ENCODE measurements around the gene LANCL2.
A peak's percentile ranks its signal among the peaks of the same experiment; 100 is the strongest.
"Not testable (repeated sequence)": the region's sequence is repeated elsewhere in the genome, so short reads cannot be mapped to it uniquely, and the experiment has no call there.

The LANCL2 gene

GRCh38 chr7:55405856-55406541 is 40.9 kb downstream of the LANCL2 start:
- no peak for DNase-seq (ENCODE audit: low read depth)

- no peak for DNase-seq (ENCODE audit: low read depth)
Measured at GRCh38 chr7:55409482-55410225, 44.5 kb downstream of the LANCL2 start.

GRCh38 chr7:55410667-55411239 is 45.6 kb downstream of the LANCL2 start:
- no peak for DNase-seq (ENCODE audit: low read depth)

GRCh38 chr7:55411844-55412243 is 46.7 kb downstream of the LANCL2 start:
- DNase-seq (ENCODE audit: low read depth): no peak

DNA sequence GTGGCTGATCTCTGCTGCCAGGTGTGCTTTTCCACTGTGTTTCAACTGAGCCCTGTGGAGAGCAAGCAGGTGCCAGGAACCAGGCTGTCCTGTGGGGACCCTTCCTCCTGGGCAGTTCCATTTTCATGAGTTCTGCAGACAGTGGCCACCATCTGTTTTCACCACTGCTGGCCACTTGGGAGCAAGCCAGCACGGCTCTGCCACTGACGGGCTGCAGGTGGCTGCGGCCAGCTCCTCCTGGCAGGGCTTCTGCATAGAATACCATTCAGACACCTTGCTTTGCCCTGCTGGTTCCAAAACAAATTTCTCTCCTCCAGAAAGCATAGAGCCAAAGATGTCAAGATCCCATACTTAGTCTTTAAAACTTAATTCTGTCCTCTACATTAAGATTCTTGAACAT is 48.3 kb downstream of the LANCL2 start:
- no peak for DNase-seq (ENCODE audit: low read depth)

DNA sequence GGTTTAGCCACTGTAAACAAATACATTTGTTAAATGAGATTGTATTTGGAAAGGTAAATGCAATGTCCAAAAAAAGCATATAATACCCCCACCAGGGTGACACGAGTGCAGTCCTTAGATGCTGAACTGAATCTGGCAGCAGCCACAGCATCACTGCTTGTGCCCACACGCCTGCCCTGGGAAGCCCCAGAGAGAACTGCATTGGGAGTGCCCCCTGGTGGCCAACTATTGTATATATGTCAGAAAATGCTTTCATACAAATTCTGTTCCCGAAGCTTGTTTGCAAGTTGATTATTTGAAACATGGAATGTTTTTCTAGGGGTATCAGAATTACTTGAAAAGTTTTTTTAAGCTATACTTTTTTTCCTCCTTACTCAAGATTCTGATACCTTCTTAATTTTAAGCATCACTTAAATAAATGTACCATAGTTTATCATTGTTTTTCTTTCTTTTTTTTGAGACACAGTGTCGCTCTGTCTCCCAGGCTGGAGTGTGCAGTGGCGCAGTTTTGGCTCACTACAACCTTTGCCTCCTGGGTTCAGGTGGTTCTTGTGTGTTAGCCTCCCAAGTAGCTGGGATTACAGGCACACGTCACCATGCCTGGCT is 50.1 kb downstream of the LANCL2 start:
- DNase-seq (ENCODE audit: low read depth): peak; percentile 36

GRCh38 chr7:55417456-55417855 is 52.3 kb downstream of the LANCL2 start:
- DNase-seq (ENCODE audit: low read depth): not testable (repeated sequence)

DNA sequence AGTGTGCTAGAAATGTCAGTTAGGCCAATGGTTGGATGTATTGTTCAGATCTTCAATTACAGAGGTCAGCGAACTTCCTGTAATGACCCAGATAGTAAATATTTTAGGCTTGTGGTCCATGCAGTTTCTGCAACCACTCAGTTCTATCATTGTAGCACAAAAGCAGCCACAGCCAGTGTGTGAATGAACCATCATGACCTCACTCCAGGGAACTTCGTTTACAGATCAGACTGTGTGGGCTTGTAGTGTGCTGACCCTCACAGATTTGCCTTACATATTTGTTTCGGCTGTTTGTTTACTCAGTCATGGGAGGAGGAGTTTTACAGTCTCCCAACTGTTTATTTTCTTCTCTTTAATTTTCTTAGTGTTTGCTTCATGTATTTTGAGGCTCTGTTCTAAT is 55.4 kb downstream of the LANCL2 start:
- no peak for DNase-seq (ENCODE audit: low read depth)

DNA sequence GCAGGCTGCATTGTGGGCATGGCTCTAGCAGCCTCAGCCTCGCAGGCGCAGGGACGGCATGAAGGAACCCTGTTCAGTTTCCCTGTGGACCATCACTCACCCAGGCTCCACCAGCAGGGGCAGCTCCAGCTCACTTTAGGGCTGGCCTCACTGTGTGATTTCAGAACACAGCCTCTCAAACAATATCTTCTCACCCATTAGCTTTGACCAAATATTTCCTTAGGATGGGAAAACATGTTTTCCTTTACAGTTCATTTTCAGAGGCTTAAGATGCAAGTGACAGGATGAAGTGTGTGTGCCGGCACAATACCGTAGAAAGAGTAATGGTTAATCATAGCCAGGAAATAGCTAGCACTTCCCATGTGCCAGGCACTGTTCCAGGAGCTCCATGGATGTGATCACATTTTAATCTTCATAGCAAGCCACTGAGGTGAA is 58.2 kb downstream of the LANCL2 start:
- no peak for DNase-seq (ENCODE audit: low read depth)

DNA sequence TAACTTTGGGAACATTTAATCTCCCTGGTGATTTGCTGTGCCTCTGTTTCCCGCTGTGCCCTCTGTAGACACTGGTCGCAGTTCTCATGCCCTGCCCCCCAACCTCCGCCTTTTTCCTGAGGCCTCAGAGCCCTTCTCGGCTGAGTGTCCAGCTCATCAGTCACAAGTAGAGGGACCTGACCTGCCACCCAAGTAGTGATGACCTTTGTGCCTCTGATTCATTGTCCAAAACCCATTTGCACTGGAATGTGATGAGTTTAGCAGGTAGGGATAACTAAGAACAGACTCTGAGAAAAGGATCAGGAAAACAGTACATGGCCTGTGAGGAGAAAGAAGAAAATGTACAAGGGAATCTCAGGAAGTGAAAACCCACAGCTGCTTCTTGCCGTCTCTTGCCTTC is 58.8 kb downstream of the LANCL2 start:
- DNase-seq (ENCODE audit: low read depth): no peak

GRCh38 chr7:55425141-55425752 is 60.1 kb downstream of the LANCL2 start:
- DNase-seq (ENCODE audit: low read depth): no peak

- DNase-seq (ENCODE audit: low read depth): no peak
Measured at GRCh38 chr7:55426676-55427075, 61.5 kb downstream of the LANCL2 start.

DNA sequence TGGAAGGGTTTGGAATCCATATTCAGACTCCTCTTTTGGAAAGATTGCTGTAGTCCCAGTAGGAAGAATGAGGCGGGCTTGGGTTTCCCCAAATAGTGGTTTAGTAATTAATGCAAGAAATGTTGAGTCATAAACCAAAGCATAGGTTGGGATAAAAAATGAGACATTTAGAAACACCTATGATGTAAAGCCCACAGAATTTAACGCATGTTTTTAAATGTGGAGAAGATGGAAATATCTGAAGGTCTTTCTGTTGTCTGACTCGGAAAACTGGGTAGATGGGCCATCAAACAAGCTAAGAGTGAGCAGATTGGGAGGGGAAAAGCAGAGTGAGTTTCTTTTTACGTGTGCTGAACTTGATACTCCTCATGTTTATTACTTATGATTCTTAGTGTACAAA is 62.2 kb downstream of the LANCL2 start:
- no peak for DNase-seq (ENCODE audit: low read depth)

DNA sequence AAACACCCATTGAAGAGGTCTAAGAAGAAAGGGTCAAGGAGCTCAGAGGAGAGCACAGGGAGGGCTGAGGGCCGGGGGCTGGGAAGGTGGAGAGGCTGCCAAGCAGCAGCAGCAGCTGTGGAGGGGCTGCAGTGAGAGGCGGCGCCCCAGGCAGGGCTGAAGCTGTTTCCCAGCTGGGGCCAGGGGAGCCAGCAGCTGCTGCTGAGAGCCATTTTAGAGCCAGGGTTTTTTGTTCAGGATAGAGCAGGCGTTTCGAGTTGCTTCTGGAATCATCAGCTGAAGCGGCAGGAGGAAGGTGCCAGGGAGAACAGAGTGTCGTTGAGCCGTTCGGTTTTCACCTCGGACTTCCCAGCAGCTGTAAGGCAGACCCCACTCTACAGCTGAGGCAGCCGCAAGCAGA is 62.7 kb downstream of the LANCL2 start:
- no peak for DNase-seq (ENCODE audit: low read depth)

DNA sequence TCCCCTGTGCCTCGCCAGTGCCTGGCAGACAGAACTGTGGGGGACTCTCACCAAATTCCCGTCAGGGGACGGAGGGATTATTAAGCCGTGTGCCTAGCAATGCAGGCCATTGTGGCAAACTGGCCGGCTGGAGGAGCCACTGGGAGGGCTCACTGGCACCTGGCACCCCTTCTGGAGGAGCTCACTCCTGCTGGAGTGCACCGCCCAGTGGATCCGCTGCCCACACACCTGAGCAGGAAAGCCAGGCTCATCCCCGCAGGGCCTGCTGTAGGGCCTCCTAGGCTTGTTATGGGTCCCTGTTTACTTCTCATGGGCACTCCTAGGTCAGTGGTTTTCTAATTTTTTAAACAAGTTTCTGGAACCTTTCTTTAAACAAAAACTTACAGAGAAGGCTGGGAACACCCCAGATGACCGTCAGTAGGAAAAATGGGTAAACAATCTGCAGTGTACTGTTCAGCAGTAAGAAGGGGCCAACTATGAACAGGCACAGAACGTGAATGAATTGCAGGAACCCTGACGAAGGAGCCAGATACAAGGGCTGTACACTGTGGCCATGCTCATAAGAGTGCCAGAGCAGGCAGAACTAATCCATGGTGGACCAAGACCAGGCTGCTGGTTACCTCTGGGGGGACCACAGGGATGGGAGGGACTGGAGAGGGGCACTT is 64.8 kb downstream of the LANCL2 start:
- DNase-seq (ENCODE audit: low read depth): no peak

GRCh38 chr7:55431898-55432297 is 66.8 kb downstream of the LANCL2 start:
- DNase-seq (ENCODE audit: low read depth): no peak

GRCh38 chr7:55432506-55432905 is 67.4 kb downstream of the LANCL2 start:
- no peak for DNase-seq (ENCODE audit: low read depth)

- DNase-seq (ENCODE audit: low read depth): no peak
Measured at GRCh38 chr7:55432939-55433784, 68.0 kb downstream of the LANCL2 start.

- no peak for DNase-seq (ENCODE audit: low read depth)
Measured at GRCh38 chr7:55435466-55435865, 70.3 kb downstream of the LANCL2 start.

GRCh38 chr7:55436457-55436856 is 71.3 kb downstream of the LANCL2 start:
- DNase-seq (ENCODE audit: low read depth): no peak

DNA sequence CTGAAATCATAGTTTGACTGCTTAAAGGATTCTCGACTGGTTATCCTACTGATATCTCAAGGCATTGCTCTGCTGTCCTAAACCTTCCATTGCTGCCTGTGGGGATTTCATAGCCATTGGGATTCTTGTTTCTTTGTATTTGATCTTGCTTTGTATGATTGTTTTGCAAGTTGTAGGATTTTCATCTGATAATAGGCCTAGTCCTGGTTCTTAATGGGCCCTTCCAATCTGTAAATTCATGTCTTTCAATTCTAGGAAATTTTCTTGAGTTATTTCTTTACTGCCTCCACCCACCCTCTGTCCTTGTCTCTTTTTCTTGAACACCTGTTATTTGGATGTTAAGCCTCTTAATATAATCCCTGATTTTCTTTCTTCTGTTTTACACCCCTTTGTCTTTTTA is 72.2 kb downstream of the LANCL2 start:
- no peak for DNase-seq (ENCODE audit: low read depth)

Data from HS-27A (cell line).